NCI-H2196 (cell line): ENCODE results near the gene MDM2.
"Not testable (repeated sequence)": the region's sequence is repeated elsewhere in the genome, so short reads cannot be mapped to it uniquely, and the experiment has no call there.

Experiments
- DNase-seq: peaks from one replicate; lab custom pipeline; 2025; ENCODE audit not compliant: unreplicated experiment; lab: John Stamatoyannopoulos, UW

MDM2 gene

GRCh38 chr12:68785823-68786222 lies 22.2 kb upstream of the MDM2 start:
- no peak for DNase-seq

- no peak for DNase-seq
These were observed 21.0 kb upstream of the MDM2 start for GRCh38 chr12:68786929-68787328.

GRCh38 chr12:68788554-68789143 lies 19.3 kb upstream of the MDM2 start:
- DNase-seq: no peak

- DNase-seq: no peak
These were observed 18.7 kb upstream of the MDM2 start for GRCh38 chr12:68789144-68789878.

- no peak for DNase-seq
These were observed 17.7 kb upstream of the MDM2 start for GRCh38 chr12:68790081-68790951.

- DNase-seq: no peak
These were observed 17.1 kb upstream of the MDM2 start for GRCh38 chr12:68790952-68791234.

GRCh38 chr12:68791897-68792481 lies 16.0 kb upstream of the MDM2 start:
- no peak for DNase-seq

GRCh38 chr12:68792952-68793351 lies 15.0 kb upstream of the MDM2 start:
- no peak for DNase-seq

GRCh38 chr12:68793436-68793835 lies 14.5 kb upstream of the MDM2 start:
- DNase-seq: no peak

- no peak for DNase-seq
These were observed 13.9 kb upstream of the MDM2 start for GRCh38 chr12:68793975-68794652.

GRCh38 chr12:68794653-68795251 lies 13.2 kb upstream of the MDM2 start:
- DNase-seq: no peak

GRCh38 chr12:68796399-68796798 lies 11.6 kb upstream of the MDM2 start:
- no peak for DNase-seq

GRCh38 chr12:68798882-68799234 lies 9.1 kb upstream of the MDM2 start:
- no peak for DNase-seq

GRCh38 chr12:68800294-68800693 lies 7.7 kb upstream of the MDM2 start:
- no peak for DNase-seq

- not testable (repeated sequence) for DNase-seq
These were observed 6.9 kb upstream of the MDM2 start for GRCh38 chr12:68801124-68801523.

GRCh38 chr12:68802372-68802745 lies 5.6 kb upstream of the MDM2 start:
- not testable (repeated sequence) for DNase-seq

- not testable (repeated sequence) for DNase-seq
These were observed 4.9 kb upstream of the MDM2 start for GRCh38 chr12:68802911-68803651.

- no peak for DNase-seq
These were observed 3.9 kb upstream of the MDM2 start for GRCh38 chr12:68803948-68804656.
